GM12892 (cell line): ENCODE results near the gene RPL38.

ENCODE experiments used
- POLR2A ChIP-seq: IDR thresholded peaks from 2 replicates; pipeline ENCODE4 v1.6.1; 2011; ENCODE audit warnings: low read depth, low read length, control low read depth
- POLR2AphosphoS5 ChIP-seq: IDR thresholded peaks from 2 replicates; pipeline ENCODE4 v1.6.1; 2011; ENCODE audit warnings: low read depth, low read length, control low read depth
- TAF1 ChIP-seq: IDR thresholded peaks from 2 replicates; pipeline ENCODE4 v1.6.1; 2011; ENCODE audit warnings: low read depth, mild to moderate bottlenecking, control low read depth, low read length, borderline replicate concordance

DNA sequence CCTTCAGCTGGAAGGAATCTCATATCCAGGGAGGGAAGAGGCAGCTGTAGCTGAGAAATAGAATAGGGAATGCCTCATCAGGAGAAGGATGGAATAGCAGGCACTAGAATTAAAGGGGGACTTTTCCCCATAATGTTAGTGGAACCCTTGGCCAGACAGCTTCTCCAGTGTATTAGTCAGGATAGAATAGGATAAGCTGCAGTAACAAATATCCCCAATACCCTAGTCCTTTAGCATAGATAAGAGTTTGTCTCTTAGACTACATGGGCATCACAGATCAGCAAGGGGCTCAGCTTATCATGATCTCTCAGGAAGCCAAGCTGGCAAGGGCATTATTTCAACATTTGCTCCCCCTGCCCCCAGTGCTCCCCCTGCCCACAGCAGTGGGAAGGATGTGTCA, 44.7 kb upstream of the RPL38 start:
- TF ChIP-seq POLR2A (no peak), TAF1 (no peak), POLR2AphosphoS5 (no peak)
